Measurements from ENCODE around the gene ZNF746.

Gene ZNF746

DNA sequence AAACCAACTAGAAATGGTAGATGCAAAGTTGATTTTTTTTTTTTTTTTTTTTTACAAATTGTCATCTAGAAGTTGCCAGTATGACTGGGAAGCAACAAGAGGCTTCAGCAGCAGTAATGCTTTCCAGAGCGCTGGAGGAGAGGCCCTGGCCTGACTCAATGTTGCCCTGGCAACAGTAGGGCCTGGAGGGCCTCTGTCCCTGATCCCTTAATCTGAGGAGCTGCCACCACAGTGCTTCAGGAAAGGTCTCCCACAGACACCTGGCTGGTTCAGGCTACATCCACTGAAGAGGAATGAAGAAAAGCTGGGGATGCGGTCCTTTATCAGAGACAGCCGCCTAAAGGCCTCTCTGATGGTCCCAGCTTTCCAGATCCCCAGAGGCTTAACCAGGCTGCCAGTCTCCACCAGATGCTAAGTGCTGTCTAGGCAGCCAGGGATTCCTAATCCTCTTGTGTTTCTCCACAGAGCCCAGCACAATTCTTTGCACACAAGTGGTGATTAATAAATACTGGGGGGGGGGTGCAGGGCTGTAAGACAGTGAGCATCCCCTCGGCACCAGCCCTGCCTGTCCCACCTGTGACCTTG is 70.4 kb downstream of the ZNF746 start:
- DNase-seq (ENCODE audit: low read depth) = no peak

DNA sequence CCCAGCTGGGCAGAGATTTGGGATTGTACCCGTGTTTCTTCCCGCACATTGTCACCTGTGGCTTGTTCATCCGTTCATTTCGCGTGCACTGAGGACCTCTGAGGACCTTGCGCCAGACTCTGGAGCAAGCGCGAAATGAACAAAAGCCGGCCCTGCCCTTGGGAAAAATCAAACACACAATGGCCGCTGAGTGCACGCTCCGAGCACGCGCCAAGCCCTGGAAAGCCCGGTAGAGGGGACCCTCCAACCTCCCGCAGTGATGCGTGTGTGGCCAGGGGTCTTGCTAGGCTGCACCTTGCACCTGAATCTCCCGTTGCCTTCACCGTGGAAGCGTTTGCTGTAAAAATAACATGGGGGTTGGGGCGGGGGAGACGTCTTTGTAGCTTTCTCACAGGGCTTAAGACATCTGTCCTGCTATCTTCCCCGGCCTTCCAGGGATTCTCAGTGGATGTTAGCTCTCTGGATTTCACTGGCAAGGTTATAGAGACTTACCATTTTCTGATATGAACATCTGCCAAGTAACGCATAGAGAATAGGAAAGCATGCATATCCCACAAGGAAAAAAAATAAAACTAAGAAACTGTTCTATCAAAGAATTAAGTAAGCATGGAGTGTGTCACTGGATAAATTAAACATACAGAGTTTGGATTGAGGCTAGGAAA is 74.0 kb downstream of the ZNF746 start:
- DNase-seq (ENCODE audit: low read depth) = no peak

DNA sequence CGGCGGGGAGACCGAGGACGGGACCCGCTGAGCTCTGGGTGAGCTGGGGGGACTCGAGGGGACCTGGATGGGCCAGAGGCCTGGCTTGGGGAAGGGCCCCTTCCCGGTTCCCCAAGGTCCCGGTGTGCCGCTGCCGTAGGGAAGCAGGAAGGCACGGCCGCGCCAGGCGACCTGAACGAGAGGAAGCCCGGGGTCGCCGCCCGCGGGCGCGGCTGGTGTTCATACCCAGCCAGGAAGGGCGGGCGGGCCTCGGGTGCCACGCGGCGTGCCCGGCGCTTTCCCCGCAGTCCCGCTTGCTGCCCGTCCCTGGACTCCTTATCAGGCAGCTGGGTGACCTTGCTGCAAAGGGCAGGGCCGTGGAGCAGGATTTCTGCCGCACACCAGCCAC is 74.7 kb downstream of the ZNF746 start:
- DNase-seq (ENCODE audit: low read depth) = no peak

Measured in HS-5 (cell line).